Pancreas (tissue), 10 donors: ENCODE measurements around the gene TRIP12. TPM values are rescaled to one million over a fixed set of nuclear protein-coding genes. Genes with fewer than 3 reads are reported as not detected.
"Not testable (repeated sequence)": the region's sequence is repeated elsewhere in the genome, so short reads cannot be mapped to it uniquely, and the experiment has no call there.

Source experiments
- ATAC-seq, 4 donors: fragments of 200-7000 bp; cut with Tn5 transposase; one replicate each; pipeline versions ENCODE4 v1.8.0 to v1.9.1; 2020; ENCODE audit warnings: mild to moderate bottlenecking in 4 of 4, moderate library complexity in 4 of 4
- DNase-seq, 6 donors: peaks; one replicate each; pipeline ENCODE4 v3.0.0-alpha.2; 2020
- FAIRE-seq: peaks from 2 replicates; lab custom pipeline; 2012; peaks lifted over from hg19 to GRCh38; lab: Jason Lieb, UNC
- H3K27ac ChIP-seq, 4 donors: fragments of 200-600 bp; sonication (generic); 1 replicate in 3 of 4; 2 replicates in 1 of 4; pipeline versions ENCODE4 v1.5.0 to v1.8.0; 2020
- H3K27me3 ChIP-seq, 4 donors: fragments of 200-600 bp; one replicate each; pipeline ENCODE4 v1.8.0; 2021
- H3K36me3 ChIP-seq, 3 donors: fragments of 200-600 bp; sonication (generic) in 1 of 3; one replicate each; pipeline versions ENCODE4 v1.5.0 to v1.8.0; 2020 to 2021
- H3K4me1 ChIP-seq, 3 donors: fragments of 200-600 bp; one replicate each; pipeline ENCODE4 v1.8.0; 2021
- H3K4me3 ChIP-seq, 4 donors: fragments of 200-600 bp; sonication (generic) in 2 of 4; one replicate each; pipeline versions ENCODE4 v1.5.0 to v1.8.0; 2020 to 2021
- H3K9me3 ChIP-seq, 4 donors: fragments of 200-600 bp; one replicate each; pipeline ENCODE4 v1.8.0; 2021
- CTCF ChIP-seq, 4 donors: fragments of 200-600 bp; sonication (generic) in 3 of 4; IDR thresholded peaks; one replicate each; pipeline versions ENCODE4 v1.5.0 to v1.8.0; 2021; ENCODE audit warnings: antibody characterized with exemption in 4 of 4
- WGBS, 2 donors: extraction: QIAGEN DNeasy Blood & Tissue Kit; methylation state at CpG; one replicate each; pipeline ENCODE4 v1.1.7; 2013; 5-methylcytosine and 5-hydroxymethylcytosine counted together
- intact Hi-C, 3 donors: fragments of 100-400 bp; cut with DNase I; formaldehyde crosslinking; loops; one replicate each; pipeline versions ENCODE4 v1.11.1 to v1.14.2; 2022
- polyA plus RNA-seq, 2 donors: library from polyadenylated mRNA; stranded (reverse); fragments of 200-250 nt; gene quantifications; one replicate each; pipeline ENCODE4 v1.2.3, GENCODE V29; 2013
- total RNA-seq, 6 donors: library from RNA; stranded (reverse); fragmentation: NEBNext Ultra II Directional in 4 of 6; extraction: Animal tissue kit (Norgen Biotek cat#: 25700) in 4 of 6; gene quantifications; one replicate each; pipeline versions ENCODE4 v1.2.1 to v1.2.4, GENCODE V29; 2021 to 2023
- donor health status: healthy with polysubstance abuse.
- donor health status: DM: no; HTN: no; CAD: no; lungs with moderate emphysema.
- donor health status: DM: no; HTN: no; CAD: no.
- donor health status: control.
- donor health status: control.
- donor health status: Bipolar disorder and iron deficiency.
- donor health status: DM: yes; HTN: yes; CAD: no.
- donor health status: DM: no; HTN: no; CAD: no.
- donor health status: DM: no; HTN: no; CAD: no.
- donor health status: DM: yes; HTN: yes; CAD: no.

The TRIP12 gene
- total and polyA plus RNA-seq, 8 donors, result 12.2 to 106 (median 58.6) TPM

- TF ChIP-seq CTCF (IDR thresholded peaks at IDR 0.05), result no peak
- H3K9me3 ChIP-seq, result no peaks in the 10 kb centered on the region
- H3K27ac ChIP-seq, result no peak overlapping the region
- ATAC-seq, result no peak
- no peaks in the 10 kb centered on the region for H3K27me3 ChIP-seq
- 44 to 49% methylated on average over 3 of the region's 3 CpGs for WGBS, 2 donors
- no peak overlapping the region for H3K4me3 ChIP-seq
- H3K4me1 ChIP-seq, result peaks cover 0 to 8% (median 3%) of the 10 kb centered on the region in 3 donors
- H3K36me3 ChIP-seq, result peaks cover 0 to 5% (median 5%) of the 10 kb centered on the region in 3 donors
- no peak for DNase-seq
- no peak for FAIRE-seq
- intact Hi-C loops, result no loop called here
Observed at GRCh38 chr2:229903037-229903436, 18.8 kb downstream of the TRIP12 start.

- intact Hi-C loops, result no loop called here
- WGBS, 2 donors, result 63 to 64% methylated on average over 3 of the region's 3 CpGs
- Histone ChIP-seq H3K36me3 (peaks cover 0 to 5% (median 0%) of the 10 kb centered on the region in 3 donors), H3K4me1 (peaks cover 0 to 8% (median 3%) of the 10 kb centered on the region in 3 donors), H3K9me3 (no peaks in the 10 kb centered on the region), H3K27me3 (no peaks in the 10 kb centered on the region), H3K27ac (no peak overlapping the region), H3K4me3 (no peak overlapping the region)
- TF ChIP-seq CTCF (IDR thresholded peaks at IDR 0.05), result no peak
- peak; percentile 66 to 83 (median 77) for ATAC-seq
- FAIRE-seq, result no peak
- no peak for DNase-seq
Observed at GRCh38 chr2:229901819-229902218, 20.0 kb downstream of the TRIP12 start.

- H3K27me3 ChIP-seq, DNase-seq, intact Hi-C loops, H3K4me3 ChIP-seq, ATAC-seq, H3K9me3 ChIP-seq, H3K4me1 ChIP-seq, H3K36me3 ChIP-seq, H3K27ac ChIP-seq, FAIRE-seq: not testable (repeated sequence)
- WGBS, 2 donors, result 94 to 96% methylated on average over 9 of the region's 9 CpGs
Observed at GRCh38 chr2:229900514-229900913, 21.3 kb downstream of the TRIP12 start.

- no peak for DNase-seq
- Histone ChIP-seq H3K4me1 (peaks cover 0 to 8% (median 3%) of the 10 kb centered on the region in 3 donors), H3K36me3 (peaks cover 0 to 5% (median 0%) of the 10 kb centered on the region in 3 donors), H3K27me3 (no peaks in the 10 kb centered on the region), H3K9me3 (no peaks in the 10 kb centered on the region), H3K4me3 (no peak overlapping the region), H3K27ac (no peak overlapping the region)
- WGBS, 2 donors, result 83 to 84% methylated on average over 3 of the region's 3 CpGs
- no peak for TF ChIP-seq CTCF (IDR thresholded peaks at IDR 0.05)
- ATAC-seq, result no peak
- FAIRE-seq, result no peak
- intact Hi-C loops, result no loop called here
Observed at GRCh38 chr2:229900012-229900411, 21.8 kb downstream of the TRIP12 start.

- H3K27me3 ChIP-seq, result no peaks in the 10 kb centered on the region
- H3K4me1 ChIP-seq, result peaks cover 0 to 8% (median 3%) of the 10 kb centered on the region in 3 donors
- intact Hi-C loops, result no loop called here
- ATAC-seq, result no peak
- H3K36me3 ChIP-seq, result peaks cover 0 to 5% (median 0%) of the 10 kb centered on the region in 3 donors
- FAIRE-seq, result no peak
- no peak overlapping the region for H3K27ac ChIP-seq
- no peaks in the 10 kb centered on the region for H3K9me3 ChIP-seq
- H3K4me3 ChIP-seq, result no peak overlapping the region
- WGBS, 2 donors, result 99 to 100% methylated on average over 3 of the region's 3 CpGs
- DNase-seq, result no peak
- TF ChIP-seq CTCF (IDR thresholded peaks at IDR 0.05), result no peak
Observed at GRCh38 chr2:229899604-229900003, 22.2 kb downstream of the TRIP12 start.
